DND-41 (cell line): Measurements from ENCODE around the gene MYL6B.

Experiments used
- ATAC-seq: fragments of 200-7000 bp; cut with Tn5 transposase; 3 replicates; pipeline ENCODE4 v1.9.1; 2021; ENCODE audit warnings: low read depth; ENCODE audit not compliant: insufficient read depth
- DNase-seq: peaks from one replicate; pipeline ENCODE4 v3.0.0-alpha.2; 2020
- H2AFZ ChIP-seq: 2 replicates; pipeline ENCODE4 v1.6.0; 2012; ENCODE audit warnings: low read depth, low read length
- H3K27ac ChIP-seq: 2 replicates; pipeline ENCODE4 v1.5.1; 2012; ENCODE audit warnings: low read length, inconsistent platforms
- H3K27me3 ChIP-seq: fragments of 200-600 bp; sonication (generic); 2 replicates; pipeline ENCODE4 v1.6.0; 2012; ENCODE audit warnings: low read length, mild to moderate bottlenecking, inconsistent platforms; ENCODE audit not compliant: insufficient read depth, poor library complexity
- H3K36me3 ChIP-seq: 2 replicates; pipeline ENCODE4 v1.5.1; 2012; ENCODE audit warnings: low read length, inconsistent platforms; ENCODE audit not compliant: insufficient read depth
- H3K4me1 ChIP-seq: 2 replicates; pipeline ENCODE4 v1.5.1; 2012; ENCODE audit warnings: mild to moderate bottlenecking, low read length; ENCODE audit not compliant: insufficient read depth
- H3K4me2 ChIP-seq: 2 replicates; pipeline ENCODE4 v1.6.0; 2012; ENCODE audit warnings: mild to moderate bottlenecking, moderate library complexity, low read length, inconsistent platforms; ENCODE audit not compliant: insufficient read depth
- H3K4me3 ChIP-seq, 2 experiments: fragments of 200-600 bp in 1 of 2; shearing (Covaris generic) in 1 of 2; 2 replicates each; pipeline ENCODE4 v1.5.1; 2012 to 2016; ENCODE audit warnings: inconsistent platforms in 2 of 2, low read length in 2 of 2, mild to moderate bottlenecking in 2 of 2, low read depth in 1 of 2, moderate library complexity in 1 of 2
- H3K79me2 ChIP-seq: 2 replicates; pipeline ENCODE4 v1.6.0; 2012; ENCODE audit warnings: low read length, inconsistent platforms; ENCODE audit not compliant: insufficient read depth
- H3K9ac ChIP-seq: 2 replicates; pipeline ENCODE4 v1.6.0; 2012; ENCODE audit warnings: low read depth, mild to moderate bottlenecking, inconsistent platforms, low read length, moderate library complexity
- H3K9me3 ChIP-seq: 2 replicates; pipeline ENCODE4 v1.5.1; 2012; ENCODE audit warnings: low read length, moderate library complexity, mild to moderate bottlenecking, inconsistent platforms; ENCODE audit not compliant: insufficient read depth, severe bottlenecking
- H4K20me1 ChIP-seq: 2 replicates; pipeline ENCODE4 v1.6.0; 2012; ENCODE audit warnings: low read length; ENCODE audit not compliant: insufficient read depth
- CTCF ChIP-seq: IDR thresholded peaks from 2 replicates; pipeline ENCODE4 v1.5.1; 2012; ENCODE audit warnings: borderline replicate concordance, low read length, moderate library complexity, mild to moderate bottlenecking; ENCODE audit not compliant: poor library complexity, severe bottlenecking; ENCODE audit errors: extremely low read depth
- EZH2 ChIP-seq: IDR thresholded peaks from 3 replicates; pipeline ENCODE4 v1.6.1; 2012; ENCODE audit warnings: borderline replicate concordance, low read depth, mild to moderate bottlenecking, moderate library complexity, low read length, inconsistent platforms; ENCODE audit not compliant: severe bottlenecking

The MYL6B gene

GRCh38 chr12:56127888-56128669 is 24.3 kb upstream of the MYL6B start, which contains the start of gene ESYT1:
TSS of gene ESYT1 (plus strand) at chr12:56128267. CDS start at chr12:56128320, 53 bp downstream.
- peaks cover 57% of the 10 kb centered on the region for H3K4me1 ChIP-seq
- peaks cover 36% of the 10 kb centered on the region for H3K79me2 ChIP-seq

GRCh38 chr12:56128670-56129205 is 23.6 kb upstream of the MYL6B start:
- Histone ChIP-seq H3K4me2 (peak overlapping the region; percentile 90), H2AFZ (peak overlapping the region; percentile 79), H3K27me3 (no peaks in the 10 kb centered on the region), H3K9ac (peak overlapping the region; percentile 66), H3K79me2 (peaks cover 35% of the 10 kb centered on the region), H3K36me3 (peaks cover 40% of the 10 kb centered on the region), H3K27ac (peak overlapping the region; percentile 79), H3K4me1 (peaks cover 57% of the 10 kb centered on the region), H3K9me3 (peaks cover 6% of the 10 kb centered on the region), H4K20me1 (no peaks in the 10 kb centered on the region), H3K4me3 (peak overlapping the region; percentile 40 to 74)
- ATAC-seq (peak; percentile 1; the same call in 2 of the 3 replicates), DNase-seq (no peak)
- TF ChIP-seq EZH2: no peak
- no peak for TF ChIP-seq CTCF

More at GRCh38 chr12:56127888-56128669, 24.3 kb upstream of the MYL6B start, which contains the start of gene ESYT1:
- H3K4me3 ChIP-seq: peak within 1 kb of the TSS; percentile 40 to 74
- no peaks in the 10 kb centered on the region for H4K20me1 ChIP-seq
- peak; percentile 100 for DNase-seq
- H3K9me3 ChIP-seq: peaks cover 6% of the 10 kb centered on the region
- peak within 1 kb of the TSS; percentile 66 for H3K9ac ChIP-seq
- peak within 1 kb of the TSS; percentile 79 for H2AFZ ChIP-seq
- no peaks in the 10 kb centered on the region for H3K27me3 ChIP-seq
- peaks cover 34% of the 10 kb centered on the region for H3K36me3 ChIP-seq
- ATAC-seq: peak; percentile 88
- H3K4me2 ChIP-seq: peak within 1 kb of the TSS; percentile 90
- peak within 1 kb of the TSS; percentile 79 for H3K27ac ChIP-seq
- TF ChIP-seq CTCF (peak; percentile 2), EZH2 (no peak)

GRCh38 chr12:56129206-56129941 is 23.0 kb upstream of the MYL6B start:
- Histone ChIP-seq H3K27ac (peak overlapping the region; percentile 79), H2AFZ (peak overlapping the region; percentile 79), H3K27me3 (no peaks in the 10 kb centered on the region), H4K20me1 (no peaks in the 10 kb centered on the region), H3K4me1 (peaks cover 57% of the 10 kb centered on the region), H3K4me3 (peak overlapping the region; percentile 40 to 74), H3K4me2 (peak overlapping the region; percentile 90), H3K9ac (peak overlapping the region; percentile 66), H3K36me3 (peaks cover 41% of the 10 kb centered on the region), H3K9me3 (peaks cover 6% of the 10 kb centered on the region), H3K79me2 (peaks cover 28% of the 10 kb centered on the region)
- TF ChIP-seq EZH2 (no peak), CTCF (no peak)
- peak; percentile 54 for ATAC-seq
- DNase-seq: peak; percentile 86
